ENCODE results near the gene ISX. TPM values are rescaled to one million over a fixed set of nuclear protein-coding genes. Genes with fewer than 3 reads are reported as not detected.

The ISX gene
- total RNA-seq, 1 donor: not detected

DNA sequence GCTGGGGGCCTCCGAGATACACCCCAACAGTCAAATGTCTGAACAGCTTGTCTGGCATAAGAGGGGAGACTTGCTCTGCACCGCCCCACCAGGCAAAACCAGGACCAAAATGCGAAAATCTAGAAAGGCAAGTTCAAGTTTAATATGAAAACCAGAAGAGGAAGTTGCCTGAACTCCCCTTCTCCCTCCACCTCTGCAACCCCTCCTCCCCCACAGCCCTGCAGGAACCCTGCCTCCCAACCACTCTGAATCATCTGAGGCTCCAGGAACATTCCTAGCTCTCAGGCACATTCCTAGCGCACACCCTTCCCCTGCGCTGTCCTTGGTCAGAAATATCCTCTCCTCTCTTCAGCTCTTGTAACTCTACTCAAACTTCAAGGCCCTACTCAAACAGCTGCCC lies 36.7 kb downstream of the ISX start:
- Histone ChIP-seq H3K4me2 (ENCODE audit: insufficient read depth, low read length) (no peak overlapping the region), H3K27ac (ENCODE audit: low read depth, low read length) (no peak overlapping the region), H3K4me3 (ENCODE audit: insufficient read depth, low read length) (no peak overlapping the region), H2AFZ (ENCODE audit: low read length) (no peak overlapping the region), H4K20me1 (ENCODE audit: insufficient read depth, low read length) (no peaks in the 10 kb centered on the region), H3K79me2 (ENCODE audit: insufficient read depth, low read length) (no peaks in the 10 kb centered on the region), H3K4me1 (ENCODE audit: insufficient read depth, low read length) (no peaks in the 10 kb centered on the region), H3K9me3 (ENCODE audit: low read depth, low read length) (no peaks in the 10 kb centered on the region), H3K27me3 (ENCODE audit: insufficient read depth, low read length) (no peaks in the 10 kb centered on the region), H3K36me3 (ENCODE audit: insufficient read depth, low read length) (no peaks in the 10 kb centered on the region)
- DNase-seq (ENCODE audit: insufficient read length, low spot score, missing footprints): no peak
- no peak for TF ChIP-seq CTCF (IDR thresholded peaks at IDR 0.05; ENCODE audit: extremely low read depth, low read depth, low read length)

- H3K36me3 ChIP-seq (ENCODE audit: insufficient read depth, low read length): no peaks in the 10 kb centered on the region
- no peak for TF ChIP-seq CTCF (IDR thresholded peaks at IDR 0.05; ENCODE audit: extremely low read depth, low read depth, low read length)
- no peak overlapping the region for H3K4me2 ChIP-seq (ENCODE audit: insufficient read depth, low read length)
- no peaks in the 10 kb centered on the region for H4K20me1 ChIP-seq (ENCODE audit: insufficient read depth, low read length)
- no peaks in the 10 kb centered on the region for H3K9me3 ChIP-seq (ENCODE audit: low read depth, low read length)
- no peak overlapping the region for H3K4me3 ChIP-seq (ENCODE audit: insufficient read depth, low read length)
- H3K27ac ChIP-seq (ENCODE audit: low read depth, low read length): no peak overlapping the region
- no peaks in the 10 kb centered on the region for H3K27me3 ChIP-seq (ENCODE audit: insufficient read depth, low read length)
- H3K4me1 ChIP-seq (ENCODE audit: insufficient read depth, low read length): no peaks in the 10 kb centered on the region
- no peak for DNase-seq (ENCODE audit: insufficient read length, low spot score, missing footprints)
- no peak overlapping the region for H2AFZ ChIP-seq (ENCODE audit: low read length)
- H3K79me2 ChIP-seq (ENCODE audit: insufficient read depth, low read length): no peaks in the 10 kb centered on the region
Measured at GRCh38 chr22:35103761-35104160, 37.8 kb downstream of the ISX start.

DNA sequence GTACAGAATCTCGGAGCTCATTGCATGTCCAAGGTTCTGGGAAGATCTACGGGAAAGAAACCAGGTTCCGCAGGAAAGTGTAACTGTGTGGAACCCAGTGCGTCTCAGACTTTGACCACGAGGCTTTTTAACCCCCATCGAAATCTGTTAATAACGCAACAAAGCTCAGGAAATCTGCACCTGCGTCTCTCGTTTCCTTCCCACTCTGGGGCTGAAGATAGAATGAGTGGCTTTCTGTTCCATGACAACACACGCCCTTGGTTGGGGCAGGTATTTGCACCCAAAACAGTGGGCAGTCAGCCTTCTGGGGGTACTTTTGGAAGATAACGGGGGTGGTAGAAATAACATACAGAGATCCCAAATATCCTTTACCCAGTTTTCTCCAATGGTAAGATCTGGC lies 38.5 kb downstream of the ISX start:
- no peak for TF ChIP-seq CTCF (IDR thresholded peaks at IDR 0.05; ENCODE audit: extremely low read depth, low read depth, low read length)
- Histone ChIP-seq H3K27me3 (ENCODE audit: insufficient read depth, low read length) (no peaks in the 10 kb centered on the region), H3K36me3 (ENCODE audit: insufficient read depth, low read length) (no peaks in the 10 kb centered on the region), H3K79me2 (ENCODE audit: insufficient read depth, low read length) (no peaks in the 10 kb centered on the region), H3K27ac (ENCODE audit: low read depth, low read length) (no peak overlapping the region), H3K4me1 (ENCODE audit: insufficient read depth, low read length) (no peaks in the 10 kb centered on the region), H4K20me1 (ENCODE audit: insufficient read depth, low read length) (no peaks in the 10 kb centered on the region), H3K4me2 (ENCODE audit: insufficient read depth, low read length) (no peak overlapping the region), H3K4me3 (ENCODE audit: insufficient read depth, low read length) (no peak overlapping the region), H3K9me3 (ENCODE audit: low read depth, low read length) (no peaks in the 10 kb centered on the region), H2AFZ (ENCODE audit: low read length) (no peak overlapping the region)
- DNase-seq (ENCODE audit: insufficient read length, low spot score, missing footprints): no peak

GRCh38 chr22:35109616-35110015 lies 43.7 kb downstream of the ISX start:
- Histone ChIP-seq H3K4me1 (ENCODE audit: insufficient read depth, low read length) (no peaks in the 10 kb centered on the region), H3K9me3 (ENCODE audit: low read depth, low read length) (no peaks in the 10 kb centered on the region), H3K36me3 (ENCODE audit: insufficient read depth, low read length) (no peaks in the 10 kb centered on the region)

More at GRCh38 chr22:35109616-35110015, 43.7 kb downstream of the ISX start:
- no peak overlapping the region for H2AFZ ChIP-seq (ENCODE audit: low read length)
- H3K4me2 ChIP-seq (ENCODE audit: insufficient read depth, low read length): no peak overlapping the region
- H3K27ac ChIP-seq (ENCODE audit: low read depth, low read length): no peak overlapping the region
- no peak overlapping the region for H3K4me3 ChIP-seq (ENCODE audit: insufficient read depth, low read length)
- DNase-seq (ENCODE audit: insufficient read length, low spot score, missing footprints): no peak
- no peak for TF ChIP-seq CTCF (IDR thresholded peaks at IDR 0.05; ENCODE audit: extremely low read depth, low read depth, low read length)
- no peaks in the 10 kb centered on the region for H3K27me3 ChIP-seq (ENCODE audit: insufficient read depth, low read length)
- H3K79me2 ChIP-seq (ENCODE audit: insufficient read depth, low read length): no peaks in the 10 kb centered on the region
- H4K20me1 ChIP-seq (ENCODE audit: insufficient read depth, low read length): no peaks in the 10 kb centered on the region

Data from osteoblast (primary cell).